HS-27A (cell line): ENCODE results near the gene MMP8.
"Not testable (repeated sequence)": the region's sequence is repeated elsewhere in the genome, so short reads cannot be mapped to it uniquely, and the experiment has no call there.

Experiments
- DNase-seq: peaks from one replicate; pipeline ENCODE4 v3.0.0-alpha.2; 2012; ENCODE audit warnings: low read depth, missing footprints

The MMP8 gene, protein sequence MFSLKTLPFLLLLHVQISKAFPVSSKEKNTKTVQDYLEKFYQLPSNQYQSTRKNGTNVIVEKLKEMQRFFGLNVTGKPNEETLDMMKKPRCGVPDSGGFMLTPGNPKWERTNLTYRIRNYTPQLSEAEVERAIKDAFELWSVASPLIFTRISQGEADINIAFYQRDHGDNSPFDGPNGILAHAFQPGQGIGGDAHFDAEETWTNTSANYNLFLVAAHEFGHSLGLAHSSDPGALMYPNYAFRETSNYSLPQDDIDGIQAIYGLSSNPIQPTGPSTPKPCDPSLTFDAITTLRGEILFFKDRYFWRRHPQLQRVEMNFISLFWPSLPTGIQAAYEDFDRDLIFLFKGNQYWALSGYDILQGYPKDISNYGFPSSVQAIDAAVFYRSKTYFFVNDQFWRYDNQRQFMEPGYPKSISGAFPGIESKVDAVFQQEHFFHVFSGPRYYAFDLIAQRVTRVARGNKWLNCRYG

DNA sequence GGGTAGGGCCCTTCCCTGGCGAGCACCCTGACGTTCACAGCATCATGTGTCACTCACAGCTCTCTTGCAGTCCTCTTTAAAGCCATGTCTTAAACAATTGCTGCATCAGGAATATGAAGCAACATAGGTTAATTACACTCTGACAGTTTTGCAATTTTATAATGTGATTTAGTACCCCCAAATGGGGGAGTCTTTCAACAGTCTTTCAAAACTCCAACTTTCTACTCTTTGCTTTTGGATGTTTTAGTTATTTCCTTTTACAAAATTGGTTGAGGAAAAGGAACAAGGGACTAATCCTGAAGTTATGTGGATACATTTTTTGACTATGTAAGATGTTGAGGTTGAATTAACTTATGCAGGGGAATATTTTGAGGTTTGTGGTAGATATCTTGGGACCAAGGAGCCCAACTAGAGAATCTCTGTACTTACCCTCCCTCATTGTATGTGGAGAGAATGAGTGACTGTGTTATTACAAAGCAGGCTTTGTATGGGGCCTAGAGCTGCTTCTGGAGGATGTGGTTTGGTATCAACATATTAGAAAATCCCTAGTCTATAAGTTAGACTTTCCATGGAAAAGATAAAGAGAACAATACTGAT lies at the start of gene MMP8:
TSS of gene MMP8 (minus strand) at position 51 of the 597 bp plus-strand sequence. CDS start 99 bp downstream, outside the sequence.
- DNase-seq, result no peak

DNA sequence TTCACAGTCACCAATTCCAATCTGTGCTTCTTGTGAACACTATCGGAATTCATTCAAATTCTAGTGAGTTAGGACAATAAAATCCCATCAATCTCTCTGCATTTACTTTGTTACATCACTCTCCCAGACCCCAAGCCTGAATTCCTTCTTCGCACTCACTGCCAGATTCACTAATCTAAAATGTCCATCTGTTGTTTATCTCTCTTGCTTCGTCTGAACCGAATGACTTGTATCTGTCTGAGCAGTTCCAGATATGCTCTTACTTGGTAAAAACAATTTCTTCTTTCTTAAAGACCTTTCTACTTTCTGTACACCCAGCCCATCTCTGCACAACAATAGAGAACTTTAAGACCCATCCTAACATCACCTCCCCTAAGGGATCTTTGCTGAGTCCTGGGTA lies 48.6 kb upstream of the MMP8 start:
- no peak for DNase-seq

DNA sequence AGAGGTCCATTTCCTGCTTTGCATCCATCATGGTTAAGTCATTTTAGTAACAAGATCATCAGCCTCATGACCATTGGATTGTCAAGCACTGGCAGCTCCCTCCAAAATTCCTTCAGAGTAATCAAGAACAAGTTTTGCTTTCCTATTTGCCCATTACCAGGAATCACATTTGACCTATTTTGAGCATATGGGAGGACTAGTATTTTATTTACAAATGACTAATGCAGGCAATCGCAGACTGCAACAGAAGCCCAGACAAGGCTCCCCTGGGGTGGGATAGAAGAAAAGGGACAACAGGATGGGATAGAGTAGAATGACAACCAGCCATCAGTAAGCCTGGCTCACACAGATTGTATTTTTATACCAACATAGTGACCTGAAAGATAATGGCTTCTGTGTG lies 46.6 kb upstream of the MMP8 start:
- DNase-seq, result no peak

DNA sequence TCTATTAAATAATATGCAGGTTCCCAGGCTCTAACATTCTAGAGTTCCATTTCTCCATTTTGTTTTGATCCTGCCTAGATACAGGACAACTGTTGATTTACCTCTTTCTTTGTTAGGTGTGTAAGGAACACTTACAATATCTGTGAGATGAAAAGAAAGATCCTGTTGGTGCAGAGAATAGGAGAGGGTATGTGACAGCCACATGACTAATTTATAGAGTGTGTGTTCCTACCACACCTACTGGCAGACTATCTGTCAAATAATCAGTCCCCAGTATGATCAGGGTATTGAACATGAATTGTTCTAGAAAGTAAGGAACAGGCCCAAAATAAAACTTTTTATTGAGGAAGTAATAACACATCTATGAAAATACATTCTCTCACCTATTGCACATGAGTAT lies 45.4 kb upstream of the MMP8 start:
- DNase-seq, result no peak

DNA sequence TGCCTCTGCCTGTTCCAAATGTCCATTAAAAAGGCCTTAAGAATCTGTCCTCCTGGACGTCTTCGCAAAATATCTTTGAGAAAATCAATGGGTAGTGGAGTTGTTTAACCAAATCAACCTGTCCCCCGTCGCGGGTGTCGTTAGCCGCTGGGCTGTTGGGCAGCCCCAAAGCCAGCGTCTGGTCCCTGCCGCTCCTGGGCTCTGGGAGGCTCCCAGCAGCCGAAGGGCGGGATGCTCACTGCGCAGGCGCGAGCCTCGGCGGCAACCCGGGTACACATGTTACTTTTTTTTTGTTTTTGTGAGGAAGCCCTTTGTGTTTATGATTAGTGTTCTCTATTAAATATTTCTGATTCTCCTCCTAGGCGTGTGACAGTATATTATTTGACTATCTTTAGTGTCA lies 43.0 kb upstream of the MMP8 start:
- DNase-seq, result no peak

DNA sequence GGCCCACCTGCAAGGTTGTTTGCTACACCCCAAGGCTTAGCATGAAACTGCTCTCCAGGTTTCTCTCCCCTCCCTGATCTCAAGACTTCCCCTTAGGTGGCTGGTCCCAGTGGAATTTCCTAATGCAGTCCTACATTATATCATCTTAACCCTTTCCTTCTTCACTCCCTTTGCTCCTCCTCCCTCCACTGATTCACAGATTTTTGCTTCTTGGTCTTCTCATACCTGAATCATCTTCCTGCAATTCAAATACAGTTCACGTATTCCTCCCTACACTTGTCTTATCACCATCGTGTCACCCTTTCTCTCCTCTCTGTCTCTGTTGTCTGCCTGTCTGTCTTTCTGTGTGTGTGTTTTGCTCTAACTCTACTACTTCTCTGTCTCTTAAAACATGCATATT lies 38.7 kb upstream of the MMP8 start:
- DNase-seq, result no peak

DNA sequence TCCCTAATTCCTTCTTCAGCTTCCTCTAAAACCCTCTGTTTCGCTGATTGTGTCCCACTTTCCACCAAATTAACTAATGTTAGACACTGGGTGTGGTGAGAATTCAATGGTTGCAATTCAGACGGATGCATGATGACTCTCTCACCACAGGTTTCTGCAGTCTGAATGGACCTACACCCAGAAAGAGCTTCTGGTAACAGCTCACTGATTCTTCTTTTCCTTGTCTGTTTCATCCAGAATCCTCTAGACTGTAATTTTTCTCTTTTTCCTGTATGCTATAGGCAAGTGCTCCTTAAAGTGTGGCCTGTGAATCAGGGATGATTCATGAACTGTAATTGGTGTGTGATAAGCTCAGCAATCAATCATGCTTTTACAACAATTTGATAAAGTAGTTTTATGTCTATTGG lies 37.6 kb upstream of the MMP8 start:
- no peak for DNase-seq

DNA sequence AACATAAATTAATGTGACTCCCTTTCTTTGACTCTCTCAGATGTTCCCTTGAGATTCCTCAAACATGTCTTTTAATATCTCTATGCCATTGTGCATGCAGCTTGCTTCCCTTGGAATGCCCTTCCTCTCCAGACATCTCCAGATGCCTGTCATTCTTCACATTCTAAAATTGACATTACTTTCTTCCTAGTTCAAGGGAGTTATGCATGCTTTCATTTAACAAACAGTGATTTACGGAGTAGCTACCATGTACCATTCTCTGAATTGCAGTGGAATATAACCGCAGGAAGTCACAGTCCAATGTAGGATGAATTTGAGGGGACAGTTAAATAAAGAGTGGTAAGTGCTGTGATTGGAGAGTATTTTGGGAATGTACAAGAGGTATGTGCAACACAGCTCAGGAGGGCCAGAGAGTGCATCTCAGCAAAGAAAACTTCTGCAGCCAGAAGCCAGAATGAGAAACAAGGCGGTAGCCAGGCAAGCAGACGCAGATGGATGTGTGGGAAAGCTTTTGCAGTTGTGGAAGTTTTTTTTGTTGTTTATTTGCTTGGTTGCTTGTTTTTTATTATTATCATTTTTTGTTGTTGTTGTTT lies 37.0 kb upstream of the MMP8 start:
- DNase-seq, result no peak

DNA sequence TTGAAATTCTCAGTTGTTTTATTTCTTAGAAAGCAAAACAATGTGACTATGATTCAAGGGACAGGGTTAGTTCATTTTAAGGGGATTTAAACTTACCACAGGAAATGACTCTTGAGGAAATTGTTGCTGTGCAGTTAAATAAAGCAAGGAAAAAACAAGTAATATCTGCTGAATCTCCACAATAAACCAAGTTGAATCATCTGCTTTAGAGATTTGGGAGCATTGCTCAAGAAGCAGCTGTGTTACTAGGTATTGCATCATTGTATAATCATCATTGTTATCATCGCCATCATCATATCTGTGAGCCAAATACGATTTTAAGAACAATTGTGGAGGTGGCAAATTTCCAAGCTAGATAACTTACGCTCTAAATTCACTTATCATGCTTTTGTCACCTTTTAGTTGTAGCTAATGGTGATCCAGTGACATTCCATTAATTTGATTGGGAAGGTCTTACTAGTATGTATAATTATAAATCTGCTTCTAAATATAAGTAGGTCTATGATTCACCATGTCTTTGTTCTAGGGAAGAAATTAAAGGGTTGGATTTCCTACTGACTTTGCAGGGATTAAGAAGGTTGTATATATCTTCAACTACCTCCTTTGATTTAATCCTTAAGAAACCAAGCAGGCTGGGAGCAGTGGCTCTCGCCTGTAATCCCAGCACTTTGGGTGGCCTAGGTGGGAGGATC lies 35.7 kb upstream of the MMP8 start:
- DNase-seq, result peak; percentile 41

DNA sequence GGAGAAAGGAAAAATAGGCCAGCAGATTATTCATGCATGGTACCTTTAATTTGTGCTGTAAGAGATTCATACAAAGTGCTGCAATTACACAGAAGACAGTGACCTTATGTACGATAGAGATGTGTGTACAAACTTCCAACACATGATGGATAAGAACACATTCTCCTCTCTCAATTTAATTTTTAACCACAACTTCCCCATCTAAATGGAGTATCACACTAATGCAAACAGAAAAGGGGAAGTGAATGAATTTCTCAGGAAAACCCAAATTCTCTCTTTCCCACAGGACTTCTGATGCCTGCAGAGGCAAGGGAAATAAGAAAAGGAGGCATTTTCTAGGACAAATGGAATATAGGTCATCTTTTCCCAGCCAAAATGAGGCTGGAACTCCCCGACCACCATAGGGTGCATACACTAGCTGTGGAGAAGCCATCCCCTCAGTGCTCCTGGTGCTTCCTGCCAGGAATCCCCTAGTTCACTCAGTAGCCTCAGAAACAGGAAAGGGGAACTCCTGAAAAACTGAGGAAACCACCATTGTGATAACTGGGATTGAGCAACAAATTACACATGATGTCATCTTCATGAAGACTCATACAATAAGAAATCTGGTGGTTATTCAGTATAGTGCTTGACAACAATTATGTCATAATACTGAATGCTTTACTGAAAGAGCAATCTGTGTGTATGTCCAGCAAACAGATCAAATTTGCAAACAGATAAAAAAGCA lies 33.2 kb upstream of the MMP8 start:
- DNase-seq, result no peak

DNA sequence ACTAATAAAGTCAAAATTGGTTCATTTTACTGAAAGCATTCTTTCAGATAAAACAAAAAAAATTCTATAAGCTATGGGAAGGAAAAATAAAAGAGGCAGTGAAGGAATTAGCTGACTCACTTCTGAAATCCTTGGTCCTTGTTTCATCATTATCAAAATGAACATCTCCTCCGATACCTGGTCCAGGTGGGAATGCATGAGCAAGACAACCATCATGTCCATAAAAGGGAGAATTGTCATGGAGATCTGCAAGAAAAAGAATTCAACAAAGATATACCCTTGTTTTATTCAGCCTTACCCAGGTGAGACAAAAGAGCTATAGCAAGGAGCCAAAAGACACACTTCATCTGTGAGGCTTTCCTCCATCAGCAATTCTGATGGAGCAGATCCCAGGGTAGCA lies 28.5 kb upstream of the MMP8 start:
- no peak for DNase-seq

DNA sequence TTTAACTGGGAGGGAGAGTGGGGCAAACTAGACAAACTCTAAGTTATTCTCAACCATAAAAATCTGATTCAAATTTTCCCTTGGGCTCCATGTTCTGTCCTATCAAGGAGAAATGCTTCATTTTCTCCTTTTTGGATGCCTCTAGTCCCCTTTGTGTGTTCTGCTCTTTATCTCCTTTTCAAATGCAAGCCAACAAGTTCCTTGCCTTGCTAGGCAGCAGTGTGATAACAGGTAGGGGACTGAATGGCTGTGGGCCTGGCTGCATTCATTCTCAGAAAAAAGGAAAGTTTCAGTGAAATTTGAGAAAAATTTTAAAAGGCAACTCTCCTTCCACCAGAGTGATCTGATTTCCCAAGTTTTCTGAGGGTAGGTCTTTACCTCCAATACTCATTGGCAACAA lies 26.9 kb upstream of the MMP8 start:
- no peak for DNase-seq

DNA sequence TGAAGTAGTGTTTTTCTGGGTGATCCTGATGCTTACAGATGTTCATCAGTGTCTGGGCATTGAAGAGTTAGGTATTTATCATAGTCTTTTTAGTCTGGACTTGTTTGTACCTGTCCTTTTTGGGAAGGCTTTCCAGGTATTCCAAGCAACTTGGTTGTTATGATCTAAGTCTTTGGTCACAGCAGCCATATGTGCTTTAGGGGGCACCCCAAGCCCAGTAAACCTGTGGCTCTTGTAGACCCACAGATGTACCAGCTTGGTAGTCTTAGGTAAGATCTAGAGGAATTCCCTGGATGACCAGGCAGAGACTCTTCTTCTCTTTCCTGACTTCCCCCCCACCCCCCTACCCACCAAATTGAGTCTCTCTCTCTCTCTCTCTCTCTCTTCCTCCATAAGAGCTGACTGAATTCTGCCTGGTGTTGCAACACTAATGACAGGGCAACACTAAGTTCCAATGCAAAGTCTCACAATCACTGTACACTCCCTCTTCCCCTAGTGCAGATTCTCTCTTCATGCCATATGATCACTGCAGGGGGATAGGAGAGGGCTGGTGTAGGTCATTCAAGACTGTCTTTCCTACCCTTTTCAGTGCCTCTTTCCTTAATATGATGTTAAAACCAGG lies 24.5 kb upstream of the MMP8 start:
- no peak for DNase-seq

DNA sequence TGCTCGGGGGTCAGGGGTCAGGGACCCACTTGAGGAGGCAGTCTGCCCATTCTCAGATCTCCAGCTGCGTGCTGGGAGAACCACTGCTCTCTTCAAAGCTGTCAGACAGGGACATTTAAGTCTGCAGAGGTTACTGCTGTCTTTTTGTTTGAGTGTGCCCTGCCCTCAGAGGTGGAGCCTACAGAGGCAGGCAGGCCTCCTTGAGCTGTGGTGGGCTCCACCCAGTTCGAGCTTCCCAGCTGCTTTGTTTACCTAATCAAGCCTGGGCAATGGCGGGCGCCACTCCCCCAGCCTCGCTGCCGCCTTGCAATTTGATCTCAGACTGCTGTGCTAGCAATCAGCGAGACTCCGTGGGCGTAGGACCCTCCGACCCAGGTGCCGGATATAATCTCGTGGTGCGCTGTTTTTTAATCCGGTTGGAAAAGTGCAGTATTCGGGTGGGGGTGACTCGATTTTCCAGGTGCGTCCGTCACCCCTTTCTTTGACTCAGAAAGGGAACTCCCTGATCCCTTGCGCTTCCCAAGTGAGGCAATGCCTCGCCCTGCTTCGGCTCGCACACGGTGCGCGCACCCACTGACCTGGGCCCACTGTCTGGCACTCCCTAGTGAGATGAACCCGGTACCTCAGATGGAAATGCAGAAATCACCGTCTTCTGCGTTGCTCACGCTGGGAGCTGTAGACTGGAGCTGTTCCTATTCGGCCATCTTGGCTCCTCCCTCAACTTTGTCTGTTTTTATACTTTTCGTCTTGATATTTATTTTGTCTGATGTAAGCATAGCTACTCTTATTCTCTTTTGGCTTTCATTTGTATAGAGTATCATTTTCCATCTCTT lies 22.2 kb upstream of the MMP8 start:
- not testable (repeated sequence) for DNase-seq

DNA sequence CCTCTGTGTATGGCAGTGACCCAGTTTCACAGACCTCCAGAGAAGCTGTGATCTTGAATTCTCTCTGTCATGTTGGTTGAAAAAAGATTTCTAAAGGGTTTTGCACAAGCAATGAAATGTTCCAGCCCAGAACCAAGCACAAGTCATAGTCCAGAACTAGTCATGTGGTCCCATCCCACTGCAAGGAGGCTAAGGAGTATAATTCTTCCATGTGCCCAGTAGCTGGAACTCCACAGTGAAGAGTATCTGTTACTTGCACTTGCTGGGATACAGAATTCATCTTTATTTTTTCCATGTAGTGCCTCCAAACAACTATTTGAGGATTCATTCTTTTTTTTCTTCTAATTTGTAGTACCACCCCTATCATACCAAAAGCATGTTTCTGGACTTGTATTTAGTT lies 9.9 kb upstream of the MMP8 start:
- no peak for DNase-seq

DNA sequence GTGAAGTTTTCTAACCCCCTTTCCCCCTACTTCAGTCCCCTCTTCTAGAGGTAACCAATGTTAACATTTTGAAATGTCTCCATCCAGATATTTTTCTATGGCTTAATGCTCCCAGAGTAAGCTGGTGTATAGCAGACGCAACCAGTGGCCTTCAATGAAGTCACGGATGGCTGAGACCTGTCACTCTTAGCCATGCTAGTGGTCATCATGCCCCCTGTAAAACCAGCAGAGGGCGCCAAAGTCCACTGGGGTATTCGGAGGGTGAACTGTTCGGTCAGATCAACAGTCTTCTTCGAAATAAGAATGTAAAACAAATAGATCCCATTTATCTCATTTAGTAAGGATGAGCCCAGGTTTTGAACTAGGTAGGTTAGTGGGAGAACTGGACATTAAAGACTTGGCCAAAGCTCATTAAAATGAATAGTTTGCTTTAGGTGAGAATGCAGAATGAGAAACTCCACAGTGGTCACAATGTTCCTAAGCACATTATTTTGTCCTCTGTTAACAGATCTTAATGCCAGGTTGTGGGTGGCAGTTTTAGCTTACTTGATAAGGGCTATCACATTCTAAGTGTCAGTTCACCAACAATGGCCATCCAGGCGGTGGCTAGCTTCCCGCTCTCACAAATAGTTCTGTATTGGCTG lies 8.6 kb upstream of the MMP8 start:
- peak; percentile 23 for DNase-seq

DNA sequence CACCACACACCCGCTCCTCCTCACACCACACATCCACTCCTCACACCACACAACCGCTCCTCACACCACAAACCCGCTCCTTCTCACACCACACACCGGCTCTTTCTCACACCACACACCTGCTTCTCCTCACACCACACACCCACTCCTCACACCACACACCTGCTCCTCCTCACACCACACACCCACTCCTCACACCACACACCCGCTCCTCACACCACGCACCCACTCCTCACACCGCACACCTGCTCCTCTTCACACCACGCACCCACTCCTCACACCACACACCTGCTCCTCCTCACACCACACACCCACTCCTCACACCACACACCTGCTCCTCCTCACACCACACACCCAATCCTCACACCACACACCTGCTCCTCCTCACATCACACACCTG lies 6.2 kb upstream of the MMP8 start:
- not testable (repeated sequence) for DNase-seq

DNA sequence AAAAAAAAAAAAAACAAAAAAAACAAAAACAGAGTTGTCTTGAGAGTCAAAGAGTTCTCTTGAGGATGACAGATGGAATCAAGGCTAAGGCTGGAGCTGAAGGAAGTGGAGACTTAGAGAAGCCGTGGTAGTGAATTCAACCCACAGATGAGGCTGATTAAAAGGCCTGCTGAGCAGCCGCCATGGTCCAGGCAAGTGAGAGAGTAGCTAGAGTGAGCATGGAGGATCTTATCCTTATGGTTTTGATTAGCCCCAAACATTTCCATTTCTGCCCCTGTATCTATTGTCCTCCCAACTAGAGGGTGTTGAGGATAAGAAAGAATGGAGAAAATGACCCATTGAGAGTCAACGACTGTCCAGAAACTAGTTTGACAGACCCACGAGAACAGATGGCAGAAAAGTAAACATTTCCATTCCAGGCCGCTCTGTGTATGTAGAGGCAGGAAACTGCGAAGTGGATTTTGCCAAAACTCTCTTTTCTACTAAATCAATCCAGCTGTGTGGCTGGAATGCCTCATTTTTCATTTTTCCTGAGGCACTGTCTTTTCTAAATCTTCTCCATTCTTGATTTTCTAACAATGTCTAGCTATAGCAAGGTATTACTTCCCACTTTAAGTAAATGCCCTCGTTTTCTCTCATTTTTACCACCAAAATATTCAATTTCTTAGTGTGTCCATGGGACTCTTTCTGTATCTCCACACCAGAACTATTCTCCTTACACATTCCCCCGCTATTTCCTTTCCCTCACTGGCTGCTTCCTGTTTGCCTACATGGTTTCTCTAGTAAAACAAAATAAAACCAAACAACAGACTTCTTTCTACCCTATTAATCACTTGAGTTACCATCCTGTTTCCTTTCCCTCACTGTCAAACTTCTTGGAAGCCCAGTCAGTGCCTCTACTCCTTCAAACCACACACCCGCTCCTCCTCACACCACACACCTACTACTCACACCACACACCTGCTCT lies 5.4 kb upstream of the MMP8 start:
- no peak for DNase-seq

DNA sequence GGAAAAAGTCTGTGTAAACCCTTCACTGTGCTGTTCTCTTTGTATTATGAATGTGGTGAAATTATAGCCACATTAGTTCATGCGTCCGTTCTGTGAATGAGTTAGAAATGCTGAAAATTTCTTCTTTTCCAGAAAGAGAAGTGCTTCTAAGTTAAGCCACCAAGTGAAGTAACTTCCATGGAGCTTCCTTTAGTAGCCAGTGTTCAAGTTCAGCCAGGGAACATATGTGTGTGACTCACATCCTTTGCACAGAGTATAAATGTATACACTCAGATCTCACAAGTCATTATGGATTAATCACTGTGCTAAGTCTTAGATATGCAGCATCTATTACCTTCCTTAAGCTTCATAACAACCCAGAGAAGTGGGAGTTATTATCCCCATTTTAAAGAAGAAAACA lies 3.1 kb upstream of the MMP8 start:
- DNase-seq, result no peak
